GM12878 (cell line): ENCODE results near the gene TMEM121B. TPM values are rescaled to one million over a fixed set of nuclear protein-coding genes. Genes with fewer than 3 reads are reported as not detected.

Source experiments
- ATAC-seq: fragments of 200-7000 bp; cut with Tn5 transposase; 3 replicates; pipeline ENCODE4 v1.9.1; 2020; ENCODE audit warnings: mild to moderate bottlenecking, moderate library complexity
- BruUV-seq: library from RNA; stranded (reverse); fragments of 400-500 nt; replicated peaks from 2 replicates; lab custom pipeline; 2021; lab: Mats Ljungman, UMichigan
- CTCF ChIA-PET: fragments of 300-600 bp; sonication (Branson Sonifier 250); formaldehyde crosslinking; extraction: SDS; loops from one replicate; lab custom pipeline; 2021; ENCODE audit warnings: inconsistent platforms; lab: Yijun Ruan, JAX
- POLR2A ChIA-PET: fragments of 350-600 bp; formaldehyde crosslinking; extraction: SDS; loops from one replicate; lab custom pipeline; 2021; ENCODE audit warnings: inconsistent platforms; lab: Charles Lee
- RAD21 ChIA-PET: fragments of 300-600 bp; sonication (Branson Sonifier 250); formaldehyde crosslinking; loops from one replicate; lab custom pipeline; 2023; ENCODE audit warnings: antibody characterized with exemption; ENCODE audit not compliant: unreplicated experiment; lab: Charles Lee
- SMC1A ChIA-PET: fragments of 300-600 bp; sonication (Branson Sonifier 250); formaldehyde crosslinking; loops from one replicate; lab custom pipeline; 2023; ENCODE audit not compliant: unreplicated experiment, uncharacterized antibody; lab: Charles Lee
- DNase-seq: peaks from one replicate; pipeline ENCODE4 v3.0.0-alpha.2; 2011; ENCODE audit warnings: low read depth, low spot score
- FAIRE-seq: peaks from 3 replicates; lab custom pipeline; 2011; peaks lifted over from hg19 to GRCh38; lab: Jason Lieb, UNC
- H2AFZ ChIP-seq: 2 replicates; pipeline ENCODE4 v1.6.0; 2011; ENCODE audit warnings: low read depth, low read length, control low read depth; ENCODE audit not compliant: control insufficient read depth
- H3K27ac ChIP-seq: 2 replicates; pipeline ENCODE4 v1.5.1; 2011; ENCODE audit warnings: control low read depth; ENCODE audit not compliant: control insufficient read depth, insufficient read depth
- H3K27me3 ChIP-seq, 2 experiments: replicated peaks in 1 of 2; 2 replicates each; pipeline versions ENCODE4 v1.6.0 to v1.6.1; 2011; ENCODE audit warnings: low read length in 1 of 2; ENCODE audit not compliant: control insufficient read depth in 2 of 2, insufficient read depth in 2 of 2
- H3K36me3 ChIP-seq, 2 experiments: 2 replicates each; pipeline ENCODE4 v1.5.1; 2011; ENCODE audit warnings: low read length in 1 of 2; ENCODE audit not compliant: control insufficient read depth in 2 of 2, insufficient read depth in 2 of 2
- H3K4me1 ChIP-seq: 2 replicates; pipeline ENCODE4 v1.6.1; 2011; ENCODE audit warnings: mild to moderate bottlenecking, low read length, moderate library complexity, mixed read lengths; ENCODE audit not compliant: control insufficient read depth, insufficient read depth
- H3K4me2 ChIP-seq: 2 replicates; pipeline ENCODE4 v1.6.0; 2011; ENCODE audit warnings: control low read depth; ENCODE audit not compliant: control insufficient read depth, insufficient read depth
- H3K4me3 ChIP-seq: fragments of 200-600 bp; sonication (generic); 2 replicates; pipeline ENCODE4 v1.5.1; 2016
- H3K79me2 ChIP-seq: 2 replicates; pipeline ENCODE4 v1.6.0; 2011; ENCODE audit warnings: low read length; ENCODE audit not compliant: control insufficient read depth, insufficient read depth
- H3K9ac ChIP-seq: 2 replicates; pipeline ENCODE4 v1.8.0; 2011; ENCODE audit warnings: low read length, control low read depth, mixed read lengths; ENCODE audit not compliant: control insufficient read depth, insufficient read depth
- H3K9me3 ChIP-seq: replicated peaks from 3 replicates; pipeline ENCODE4 v1.5.1; 2011; ENCODE audit warnings: mild to moderate bottlenecking, low read length; ENCODE audit not compliant: control insufficient read depth, insufficient read depth
- H4K20me1 ChIP-seq: 2 replicates; pipeline ENCODE4 v1.6.0; 2011; ENCODE audit not compliant: control insufficient read depth, insufficient read depth
- ASH2L ChIP-seq: fragments of 300-600, 200-600 bp; sonication (generic); IDR thresholded peaks from 2 replicates; pipeline ENCODE4 v1.6.1; 2017; ENCODE audit warnings: low read depth, mild to moderate bottlenecking, borderline replicate concordance
- ATF2 ChIP-seq: IDR thresholded peaks from 2 replicates; pipeline ENCODE4 v1.6.1; 2012; ENCODE audit warnings: low read length, inconsistent platforms
- E4F1 ChIP-seq: fragments of 450-650 bp; IDR thresholded peaks from 2 replicates; pipeline ENCODE4 v1.6.1; 2018; ENCODE audit warnings: borderline replicate concordance, mild to moderate bottlenecking; ENCODE audit not compliant: partially characterized antibody
- EED ChIP-seq: sonication (generic); IDR thresholded peaks from 2 replicates; pipeline ENCODE4 v1.6.1; 2016; ENCODE audit warnings: antibody characterized with exemption, low read depth
- FOXM1 ChIP-seq: IDR thresholded peaks from 2 replicates; pipeline ENCODE4 v1.6.1; 2012; ENCODE audit warnings: low read depth, mild to moderate bottlenecking, inconsistent platforms, low read length, moderate library complexity
- IKZF2 ChIP-seq, 2 experiments: fragments of 450-650 bp; IDR thresholded peaks; 2 replicates each; pipeline ENCODE4 v1.6.1; 2017; ENCODE audit warnings: mild to moderate bottlenecking in 2 of 2, moderate library complexity in 2 of 2
- JUND ChIP-seq: IDR thresholded peaks from 2 replicates; pipeline ENCODE4 v1.6.1; 2012; ENCODE audit warnings: low read depth, mild to moderate bottlenecking, low read length, improper control_type of control experiment, moderate library complexity
- LARP7 ChIP-seq: fragments of 450-650 bp; IDR thresholded peaks from 2 replicates; pipeline ENCODE4 v1.6.1; 2017; ENCODE audit warnings: mild to moderate bottlenecking
- PBX3 ChIP-seq: IDR thresholded peaks from 2 replicates; pipeline ENCODE4 v1.6.1; 2011; ENCODE audit warnings: mild to moderate bottlenecking, low read depth, low read length, moderate library complexity; ENCODE audit not compliant: insufficient replicate concordance
- RB1 ChIP-seq: fragments of 450-650 bp; formaldehyde crosslinking; IDR thresholded peaks from 2 replicates; pipeline ENCODE4 v1.6.1; 2017; ENCODE audit warnings: mild to moderate bottlenecking, borderline replicate concordance
- RUNX3 ChIP-seq: IDR thresholded peaks from 2 replicates; pipeline ENCODE4 v1.6.1; 2012; ENCODE audit warnings: low read length, inconsistent platforms
- SMC3 ChIP-seq: IDR thresholded peaks from 2 replicates; pipeline ENCODE4 v1.6.1; 2011; ENCODE audit warnings: low read length, improper control_type of control experiment, borderline replicate concordance
- SRF ChIP-seq, 2 experiments: IDR thresholded peaks; 2 replicates each; pipeline ENCODE4 v1.6.1; 2011; ENCODE audit warnings: low read depth in 2 of 2, low read length in 2 of 2, mild to moderate bottlenecking in 1 of 2, moderate library complexity in 1 of 2
- STAT3 ChIP-seq: IDR thresholded peaks from 2 replicates; pipeline ENCODE4 v1.6.1; 2011; ENCODE audit warnings: low read depth, low read length, improper control_type of control experiment
- USF2 ChIP-seq: IDR thresholded peaks from 2 replicates; pipeline ENCODE4 v1.6.1; 2011; ENCODE audit warnings: low read depth, low read length, improper control_type of control experiment, borderline replicate concordance
- ZBED1 ChIP-seq: IDR thresholded peaks from 2 replicates; pipeline ENCODE4 v1.6.1; 2016; ENCODE audit warnings: borderline replicate concordance
- ZBTB11 ChIP-seq: fragments of 450-650 bp; formaldehyde crosslinking; IDR thresholded peaks from 2 replicates; pipeline ENCODE4 v1.5.0; 2022; ENCODE audit warnings: mild to moderate bottlenecking, missing genetic modification characterization
- WGBS: methylation state at CpG from one replicate; pipeline ENCODE4 v1.1.6; 2016; ENCODE audit warnings: low lambda C conversion rate; ENCODE audit not compliant: insufficient replicate concordance, insufficient coverage; ENCODE audit errors: missing lambda C conversion rate; 5-methylcytosine and 5-hydroxymethylcytosine counted together
- in situ Hi-C: fragments of 300-500 bp; cut with MboI; formaldehyde crosslinking; loops from 9 replicates; pipeline ENCODE4 v1.14.3; 2018; ENCODE audit warnings: mixed read lengths
- intact Hi-C: fragments of 100-400 bp; cut with micrococcal nuclease; formaldehyde crosslinking; loops from one replicate; pipeline ENCODE4 v1.14.2; 2022; ENCODE audit not compliant: unreplicated experiment
- polyA plus RNA-seq, 11 experiments: library from polyadenylated mRNA; depleted of rRNA in 4 of 11; unstranded in 6 of 11; stranded (reverse) in 5 of 11; fragments of >200 nt; fragmentation: Nextera tagmentation in 4 of 11; fragmentation: Illumina TruSeq in 1 of 11; extraction: Ambion mirVana in 4 of 11; extraction: Trizol in 1 of 11; gene quantifications; 1 replicate in 1 of 11; 2 replicates in 10 of 11; pipeline versions ENCODE4 v1.2.1 to v1.2.3, GENCODE V29; 2011 to 2016; ENCODE audit warnings: inconsistent platforms in 2 of 11, missing spikeins in 2 of 11, low read depth in 1 of 11
- total RNA-seq, 4 experiments: library from RNA; depleted of rRNA in 3 of 4; stranded (reverse); fragments of >200 nt in 3 of 4; fragmentation: Illumina TruSeq in 1 of 4; extraction: Trizol in 1 of 4; gene quantifications; 2 replicates each; pipeline versions ENCODE4 v1.2.1 to v1.2.3, GENCODE V29; 2013 to 2021

The TMEM121B gene
- total and polyA plus RNA-seq, 10 of the 15 experiments (the other 5 are each of a cell fraction or from before 2014, with no cell fraction given), result 0.02 to 0.10 (median 0.06) TPM; not detected in 5

- no peak overlapping the region for H3K27ac ChIP-seq
- no peak overlapping the region for H3K4me2 ChIP-seq
- no peak overlapping the region for H3K4me3 ChIP-seq
- 97% methylated on average over 9 of the region's 9 CpGs for WGBS
- no peak overlapping the region for H3K9ac ChIP-seq
- ChIA-PET POLR2A (no interaction called here), RAD21 (no interaction called here), SMC1A (no interaction called here), CTCF (no interaction called here)
- in situ Hi-C loops, result no loop called here
- H3K9me3 ChIP-seq, result no peaks in the 10 kb centered on the region
- no peak overlapping the region for H2AFZ ChIP-seq
- ATAC-seq, result no peak
- no peaks in the 10 kb centered on the region for H3K79me2 ChIP-seq
- H3K27me3 ChIP-seq, result no peaks in the 10 kb centered on the region
- DNase-seq, result no peak
- intact Hi-C loops, result no loop called here
- peaks cover 20 to 23% of the 10 kb centered on the region in 2 experiments for H3K36me3 ChIP-seq
- BruUV-seq, result no TSS peak
- no peaks in the 10 kb centered on the region for H4K20me1 ChIP-seq
- H3K4me1 ChIP-seq, result peaks cover 6% of the 10 kb centered on the region
- FAIRE-seq, result no peak
- no peak for TF ChIP-seq LARP7
- TF ChIP-seq STAT3, result no peak
- TF ChIP-seq ASH2L, result no peak
- no peak for TF ChIP-seq E4F1
- no peak for TF ChIP-seq USF2
- no peak for TF ChIP-seq JUND
- TF ChIP-seq RUNX3, result no peak
- TF ChIP-seq IKZF2 (IDR thresholded peaks at IDR 0.05), result no peak
- TF ChIP-seq SMC3, result no peak
- TF ChIP-seq RB1, result no peak
- no peak for TF ChIP-seq ZBTB11 (CRISPR knock-in tag)
- TF ChIP-seq SRF (IDR thresholded peaks at IDR 0.05; ENCODE audit: low read depth in 2 of 2, low read length in 2 of 2), result no peak
- no peak for TF ChIP-seq ZBED1
- TF ChIP-seq FOXM1, result no peak
- TF ChIP-seq EED, result no peak
- no peak for TF ChIP-seq PBX3
- no peak for TF ChIP-seq ATF2
These were observed 17.8 kb downstream of the TMEM121B start for GRCh38 chr22:17103351-17103750.
